ENCODE results near the gene ZNF385D.
A peak's percentile ranks its signal among the peaks of the same experiment; 100 is the strongest.

ZNF385D gene

DNA sequence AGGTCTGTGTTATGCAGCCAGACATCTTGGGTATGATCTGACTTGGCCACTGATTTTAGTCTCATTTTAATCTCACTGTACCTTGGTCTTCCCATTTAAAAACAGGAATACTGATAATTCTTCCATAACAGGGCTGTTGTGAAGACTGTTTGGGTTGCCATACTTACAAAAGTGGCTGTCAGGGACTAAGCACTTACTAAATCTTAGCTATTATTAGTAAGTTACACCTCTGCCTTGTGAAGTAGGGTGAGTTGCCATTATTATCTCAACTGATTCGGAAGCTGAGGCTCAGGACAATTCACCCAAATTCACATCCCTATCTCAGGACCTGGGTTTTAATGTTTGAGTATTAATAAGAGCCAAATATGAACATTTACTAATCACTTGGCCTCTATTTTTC lies 12.7 kb downstream of the ZNF385D start:
- TF ChIP-seq, protein P1, sequence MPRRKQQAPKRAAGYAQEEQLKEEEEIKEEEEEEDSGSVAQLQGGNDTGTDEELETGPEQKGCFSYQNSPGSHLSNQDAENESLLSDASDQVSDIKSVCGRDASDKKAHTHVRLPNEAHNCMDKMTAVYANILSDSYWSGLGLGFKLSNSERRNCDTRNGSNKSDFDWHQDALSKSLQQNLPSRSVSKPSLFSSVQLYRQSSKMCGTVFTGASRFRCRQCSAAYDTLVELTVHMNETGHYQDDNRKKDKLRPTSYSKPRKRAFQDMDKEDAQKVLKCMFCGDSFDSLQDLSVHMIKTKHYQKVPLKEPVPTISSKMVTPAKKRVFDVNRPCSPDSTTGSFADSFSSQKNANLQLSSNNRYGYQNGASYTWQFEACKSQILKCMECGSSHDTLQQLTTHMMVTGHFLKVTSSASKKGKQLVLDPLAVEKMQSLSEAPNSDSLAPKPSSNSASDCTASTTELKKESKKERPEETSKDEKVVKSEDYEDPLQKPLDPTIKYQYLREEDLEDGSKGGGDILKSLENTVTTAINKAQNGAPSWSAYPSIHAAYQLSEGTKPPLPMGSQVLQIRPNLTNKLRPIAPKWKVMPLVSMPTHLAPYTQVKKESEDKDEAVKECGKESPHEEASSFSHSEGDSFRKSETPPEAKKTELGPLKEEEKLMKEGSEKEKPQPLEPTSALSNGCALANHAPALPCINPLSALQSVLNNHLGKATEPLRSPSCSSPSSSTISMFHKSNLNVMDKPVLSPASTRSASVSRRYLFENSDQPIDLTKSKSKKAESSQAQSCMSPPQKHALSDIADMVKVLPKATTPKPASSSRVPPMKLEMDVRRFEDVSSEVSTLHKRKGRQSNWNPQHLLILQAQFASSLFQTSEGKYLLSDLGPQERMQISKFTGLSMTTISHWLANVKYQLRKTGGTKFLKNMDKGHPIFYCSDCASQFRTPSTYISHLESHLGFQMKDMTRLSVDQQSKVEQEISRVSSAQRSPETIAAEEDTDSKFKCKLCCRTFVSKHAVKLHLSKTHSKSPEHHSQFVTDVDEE (CRISPR knock-in tag; IDR thresholded peaks at IDR 0.05): no peak
- no peak for TF ChIP-seq CSDC2 (CRISPR knock-in tag; IDR thresholded peaks at IDR 0.05)
- TF ChIP-seq PPARA (CRISPR knock-in tag; IDR thresholded peaks at IDR 0.05; ENCODE audit: borderline replicate concordance): no peak
- no peak for TF ChIP-seq ZNF70 (CRISPR knock-in tag; IDR thresholded peaks at IDR 0.05)
- no peak for ATAC-seq

DNA sequence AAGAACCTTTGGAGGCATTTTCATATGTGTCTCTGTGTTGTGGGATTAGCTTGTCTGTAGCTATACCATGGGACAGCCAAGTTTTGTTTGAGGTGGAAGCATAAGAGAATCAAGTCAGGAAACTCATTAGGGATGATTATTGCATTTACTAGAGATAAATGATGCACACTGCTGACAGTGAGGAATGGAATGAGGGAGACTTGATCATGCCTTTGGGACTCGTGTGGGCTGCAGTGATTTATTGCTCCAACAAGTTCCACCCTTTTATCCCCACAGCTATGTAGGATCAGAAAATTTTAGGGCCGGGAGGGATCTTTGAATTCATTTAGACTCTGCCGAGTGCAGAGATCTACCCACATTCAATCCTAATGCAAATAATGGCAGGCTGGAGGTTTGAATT lies 16.3 kb downstream of the ZNF385D start:
- TF ChIP-seq OSR1 (CRISPR knock-in tag; IDR thresholded peaks at IDR 0.05) (no peak), PPARA (CRISPR knock-in tag; IDR thresholded peaks at IDR 0.05; ENCODE audit: borderline replicate concordance) (no peak), CSDC2 (CRISPR knock-in tag; IDR thresholded peaks at IDR 0.05) (no peak), TOX (CRISPR knock-in tag; IDR thresholded peaks at IDR 0.05; ENCODE audit: borderline replicate concordance) (no peak), ZNF8 (CRISPR knock-in tag; IDR thresholded peaks at IDR 0.05) (no peak), SNAI2 (CRISPR knock-in tag; IDR thresholded peaks at IDR 0.05) (no peak), ZNF70 (CRISPR knock-in tag; IDR thresholded peaks at IDR 0.05) (no peak), ZC3H10 (CRISPR knock-in tag; IDR thresholded peaks at IDR 0.05) (no peak), ZFP30 (CRISPR knock-in tag; IDR thresholded peaks at IDR 0.05) (no peak)
- TF ChIP-seq, protein P2, sequence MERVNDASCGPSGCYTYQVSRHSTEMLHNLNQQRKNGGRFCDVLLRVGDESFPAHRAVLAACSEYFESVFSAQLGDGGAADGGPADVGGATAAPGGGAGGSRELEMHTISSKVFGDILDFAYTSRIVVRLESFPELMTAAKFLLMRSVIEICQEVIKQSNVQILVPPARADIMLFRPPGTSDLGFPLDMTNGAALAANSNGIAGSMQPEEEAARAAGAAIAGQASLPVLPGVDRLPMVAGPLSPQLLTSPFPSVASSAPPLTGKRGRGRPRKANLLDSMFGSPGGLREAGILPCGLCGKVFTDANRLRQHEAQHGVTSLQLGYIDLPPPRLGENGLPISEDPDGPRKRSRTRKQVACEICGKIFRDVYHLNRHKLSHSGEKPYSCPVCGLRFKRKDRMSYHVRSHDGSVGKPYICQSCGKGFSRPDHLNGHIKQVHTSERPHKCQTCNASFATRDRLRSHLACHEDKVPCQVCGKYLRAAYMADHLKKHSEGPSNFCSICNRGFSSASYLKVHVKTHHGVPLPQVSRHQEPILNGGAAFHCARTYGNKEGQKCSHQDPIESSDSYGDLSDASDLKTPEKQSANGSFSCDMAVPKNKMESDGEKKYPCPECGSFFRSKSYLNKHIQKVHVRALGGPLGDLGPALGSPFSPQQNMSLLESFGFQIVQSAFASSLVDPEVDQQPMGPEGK (CRISPR knock-in tag; IDR thresholded peaks at IDR 0.05; ENCODE audit: borderline replicate concordance): no peak
- no peak for ATAC-seq

DNA sequence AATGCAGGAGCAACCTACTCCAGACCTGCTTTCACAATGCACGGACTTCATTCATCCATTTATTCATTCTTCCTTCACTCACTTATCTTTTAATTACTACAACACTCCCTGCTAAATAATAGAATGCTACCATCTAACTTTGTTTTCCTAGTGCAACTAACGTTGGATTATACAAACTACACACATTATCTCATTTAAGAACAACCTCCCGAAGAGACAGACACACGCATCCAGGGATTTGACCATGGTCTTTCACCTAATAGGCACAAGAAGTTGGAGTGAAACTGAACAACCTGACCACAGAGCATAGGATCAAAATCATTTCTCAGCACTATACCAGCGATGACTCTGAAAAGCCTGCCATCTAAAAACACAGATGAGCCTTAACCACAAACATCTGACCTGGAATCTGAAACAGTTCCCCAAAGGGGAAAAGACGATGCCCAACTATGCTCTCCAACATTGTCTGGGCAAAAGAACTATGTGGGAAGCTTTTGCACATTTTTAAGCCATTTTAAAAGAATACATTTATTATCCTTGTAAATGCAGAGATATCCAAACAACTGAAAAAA lies 21.0 kb downstream of the ZNF385D start:
- ATAC-seq: peak; percentile 40; the same call in 1 of the 3 replicates
- 0 out of 2 replicates have a peak, but pooled peaks have one; percentile 46 for TF ChIP-seq ZFP3 (CRISPR knock-in tag; IDR thresholded peaks at IDR 0.05)
- no peak; the same call in 1 of the 2 replicates for TF ChIP-seq TCF4 (CRISPR knock-in tag; IDR thresholded peaks at IDR 0.05; ENCODE audit: borderline replicate concordance)
- no peak for TF ChIP-seq TOX (CRISPR knock-in tag; IDR thresholded peaks at IDR 0.05; ENCODE audit: borderline replicate concordance)
- TF ChIP-seq, protein P2 (CRISPR knock-in tag; IDR thresholded peaks at IDR 0.05; ENCODE audit: borderline replicate concordance): no peak
- TF ChIP-seq ESRRG (CRISPR knock-in tag; IDR thresholded peaks at IDR 0.05): no peak
- TF ChIP-seq ZC3H10 (CRISPR knock-in tag; IDR thresholded peaks at IDR 0.05): no peak
- TF ChIP-seq SNAI2 (CRISPR knock-in tag; IDR thresholded peaks at IDR 0.05): peak; percentile 41; the same call in 1 of the 2 replicates
- TF ChIP-seq, protein P3, sequence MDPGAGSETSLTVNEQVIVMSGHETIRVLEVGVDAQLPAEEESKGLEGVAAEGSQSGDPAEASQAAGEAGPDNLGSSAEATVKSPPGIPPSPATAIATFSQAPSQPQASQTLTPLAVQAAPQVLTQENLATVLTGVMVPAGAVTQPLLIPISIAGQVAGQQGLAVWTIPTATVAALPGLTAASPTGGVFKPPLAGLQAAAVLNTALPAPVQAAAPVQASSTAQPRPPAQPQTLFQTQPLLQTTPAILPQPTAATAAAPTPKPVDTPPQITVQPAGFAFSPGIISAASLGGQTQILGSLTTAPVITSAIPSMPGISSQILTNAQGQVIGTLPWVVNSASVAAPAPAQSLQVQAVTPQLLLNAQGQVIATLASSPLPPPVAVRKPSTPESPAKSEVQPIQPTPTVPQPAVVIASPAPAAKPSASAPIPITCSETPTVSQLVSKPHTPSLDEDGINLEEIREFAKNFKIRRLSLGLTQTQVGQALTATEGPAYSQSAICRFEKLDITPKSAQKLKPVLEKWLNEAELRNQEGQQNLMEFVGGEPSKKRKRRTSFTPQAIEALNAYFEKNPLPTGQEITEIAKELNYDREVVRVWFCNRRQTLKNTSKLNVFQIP (CRISPR knock-in tag; IDR thresholded peaks at IDR 0.05; ENCODE audit: borderline replicate concordance, low read depth): no peak
- TF ChIP-seq ZNF70 (CRISPR knock-in tag; IDR thresholded peaks at IDR 0.05): peak; percentile 93
- TF ChIP-seq PPARA (CRISPR knock-in tag; IDR thresholded peaks at IDR 0.05; ENCODE audit: borderline replicate concordance): no peak
- no peak for TF ChIP-seq ARNTL (CRISPR knock-in tag; IDR thresholded peaks at IDR 0.05; ENCODE audit: borderline replicate concordance, low read depth)
- peak; percentile 0; the same call in 1 of the 2 replicates for TF ChIP-seq ISL1 (CRISPR knock-in tag; IDR thresholded peaks at IDR 0.05)

DNA sequence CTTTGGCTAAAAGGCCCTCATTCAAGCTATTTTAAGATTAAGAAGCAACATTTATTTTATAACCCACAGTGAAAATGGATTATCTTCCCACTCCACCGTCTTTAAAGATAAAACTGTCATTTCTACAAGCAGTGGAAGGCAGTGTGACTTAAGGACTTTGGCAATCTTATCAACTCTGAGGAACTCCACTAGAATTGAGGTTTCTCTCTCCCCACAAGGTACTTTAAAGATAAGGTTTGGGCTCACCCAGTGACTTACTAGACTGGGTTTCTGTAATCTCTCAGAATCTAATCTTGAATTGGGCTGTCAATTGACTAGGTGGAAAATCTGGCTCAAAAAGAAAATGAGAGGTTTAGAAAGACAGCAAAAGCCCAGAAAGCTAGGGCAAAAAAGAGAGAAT lies 21.7 kb downstream of the ZNF385D start:
- ATAC-seq: no peak
- no peak for TF ChIP-seq ZNF565 (CRISPR knock-in tag; conservative IDR thresholded peaks at IDR 0.05; ENCODE audit: low read depth)
- no peak for TF ChIP-seq CSRNP3 (CRISPR knock-in tag; IDR thresholded peaks at IDR 0.05)
- no peak for TF ChIP-seq ZNF8 (CRISPR knock-in tag; IDR thresholded peaks at IDR 0.05)
- no peak for TF ChIP-seq ZFP30 (CRISPR knock-in tag; IDR thresholded peaks at IDR 0.05)
- no peak for TF ChIP-seq ZNF70 (CRISPR knock-in tag; IDR thresholded peaks at IDR 0.05)
- TF ChIP-seq GLIS3 (CRISPR knock-in tag; IDR thresholded peaks at IDR 0.05): no peak
- TF ChIP-seq TOX (CRISPR knock-in tag; IDR thresholded peaks at IDR 0.05; ENCODE audit: borderline replicate concordance): no peak
- no peak for TF ChIP-seq CSDC2 (CRISPR knock-in tag; IDR thresholded peaks at IDR 0.05)
- TF ChIP-seq, protein P2 (CRISPR knock-in tag; IDR thresholded peaks at IDR 0.05; ENCODE audit: borderline replicate concordance): no peak
- no peak for TF ChIP-seq RARB (CRISPR knock-in tag; IDR thresholded peaks at IDR 0.05)
- no peak for TF ChIP-seq ZC3H10 (CRISPR knock-in tag; IDR thresholded peaks at IDR 0.05)
- no peak for TF ChIP-seq ESRRG (CRISPR knock-in tag; IDR thresholded peaks at IDR 0.05)
- TF ChIP-seq ISL1 (CRISPR knock-in tag; IDR thresholded peaks at IDR 0.05): no peak

Measured in SK-N-SH treated with all-trans-retinoic acid at 6 μM for 48 hours (cell line).